SU-DHL-6 (cell line): ENCODE results near the gene VWA8.

Source experiments
- H2AFZ ChIP-seq: fragments of 200-600 bp; sonication (generic); 2 replicates; pipeline ENCODE4 v1.6.1; 2014; ENCODE audit warnings: low read depth, mild to moderate bottlenecking, moderate library complexity, mixed read lengths, antibody characterized with exemption, low read length; ENCODE audit not compliant: severe bottlenecking
- H3F3A ChIP-seq: fragments of 200-600 bp; shearing (Covaris generic); 2 replicates; pipeline ENCODE4 v1.6.0; 2016; ENCODE audit warnings: antibody characterized with exemption, mild to moderate bottlenecking; ENCODE audit not compliant: insufficient read depth
- H3K27ac ChIP-seq: fragments of 200-600 bp; sonication (generic); 2 replicates; pipeline ENCODE4 v1.5.1; 2016; ENCODE audit warnings: low read depth, mild to moderate bottlenecking, low read length, moderate library complexity, mixed read lengths
- H3K27me3 ChIP-seq: fragments of 200-600 bp; sonication (generic), shearing (Covaris generic); 2 replicates; pipeline ENCODE4 v1.6.0; 2014; ENCODE audit warnings: mild to moderate bottlenecking, low read length
- H3K36me3 ChIP-seq: fragments of 200-600 bp; sonication (generic); 2 replicates; pipeline ENCODE4 v1.6.1; 2014; ENCODE audit warnings: mild to moderate bottlenecking, low read length, mixed read lengths
- H3K4me2 ChIP-seq: fragments of 300-600, 200-600 bp; shearing (Covaris generic), sonication (generic); 2 replicates; pipeline ENCODE4 v1.6.0; 2014; ENCODE audit warnings: low read length, low read depth, mild to moderate bottlenecking; ENCODE audit not compliant: poor library complexity, severe bottlenecking
- H3K4me3 ChIP-seq: fragments of 200-600 bp; sonication (generic); 2 replicates; pipeline ENCODE4 v1.5.1; 2014; ENCODE audit warnings: antibody characterized with exemption, low read length, mild to moderate bottlenecking, mixed read lengths; ENCODE audit not compliant: insufficient read depth, poor library complexity, severe bottlenecking
- H3K79me2 ChIP-seq: fragments of 200-600 bp; sonication (generic); 2 replicates; pipeline ENCODE4 v1.6.1; 2014; ENCODE audit warnings: mild to moderate bottlenecking, low read length, moderate library complexity; ENCODE audit not compliant: insufficient read depth
- H3K9ac ChIP-seq: fragments of 200-600 bp; sonication (generic); 2 replicates; pipeline ENCODE4 v1.7.0; 2014; ENCODE audit warnings: mild to moderate bottlenecking, low read length
- H3K9me2 ChIP-seq: fragments of 200-600 bp; sonication (generic); replicated peaks from 2 replicates; pipeline ENCODE4 v1.6.1; 2014; ENCODE audit warnings: low read length; ENCODE audit not compliant: insufficient read depth
- H3K9me3 ChIP-seq: fragments of 200-600 bp; sonication (generic); 2 replicates; pipeline ENCODE4 v1.6.1; 2014; ENCODE audit warnings: low read length, mixed read lengths; ENCODE audit not compliant: insufficient read depth
- H4K20me1 ChIP-seq: fragments of 200-600 bp; sonication (generic); 2 replicates; pipeline ENCODE4 v1.6.1; 2014; ENCODE audit warnings: low read depth, mild to moderate bottlenecking, antibody characterized with exemption, low read length, moderate library complexity, mixed read lengths
- EZH2phosphoT487 ChIP-seq: fragments of 200-600 bp; sonication (generic), shearing (Covaris generic); conservative IDR thresholded peaks from 2 replicates; pipeline ENCODE4 v1.6.1; 2018; ENCODE audit warnings: mild to moderate bottlenecking, antibody characterized with exemption, low read length, moderate library complexity, mixed read lengths
- TF ChIP-seq, protein P1 (sequence below): fragments of 200-600 bp; sonication (generic); IDR thresholded peaks from one replicate; pipeline ENCODE4 v1.5.1; 2017; ENCODE audit warnings: antibody characterized with exemption, mild to moderate bottlenecking, low read length, moderate library complexity; ENCODE audit not compliant: insufficient read depth, poor library complexity, severe bottlenecking

Gene VWA8

DNA sequence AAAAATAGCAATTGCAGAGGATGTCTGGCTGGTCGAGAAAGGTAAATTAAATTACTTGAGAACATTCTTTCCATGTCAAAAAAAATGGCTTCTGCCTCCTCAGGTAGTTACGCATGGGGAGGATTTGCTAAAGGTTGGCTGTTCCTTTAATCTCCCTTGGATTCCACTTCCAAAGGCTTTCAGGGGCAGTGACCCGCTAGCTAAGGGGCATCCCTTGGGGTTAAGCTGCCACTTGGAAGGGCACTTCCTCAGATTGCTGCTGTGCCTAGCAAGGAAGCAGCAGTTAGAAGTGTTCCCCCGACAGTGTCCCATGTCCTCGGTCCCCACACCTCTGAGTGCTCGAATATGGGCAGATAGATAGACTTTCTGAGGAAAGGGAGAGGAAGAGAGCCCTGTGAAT is 395.1 kb downstream of the VWA8 start:
- Histone ChIP-seq H3K79me2 (no peaks in the 10 kb centered on the region), H3K9me2 (no peaks in the 10 kb centered on the region), H3K27ac (no peak overlapping the region), H3K9ac (no peak overlapping the region), H3K9me3 (no peaks in the 10 kb centered on the region), H4K20me1 (no peaks in the 10 kb centered on the region), H2AFZ (no peak overlapping the region), H3K36me3 (no peaks in the 10 kb centered on the region), H3K4me2 (no peak overlapping the region), H3K4me3 (no peak overlapping the region), H3F3A (no peaks in the 10 kb centered on the region), H3K27me3 (no peaks in the 10 kb centered on the region)
- TF ChIP-seq EZH2phosphoT487 = no peak
- TF ChIP-seq, protein P1, sequence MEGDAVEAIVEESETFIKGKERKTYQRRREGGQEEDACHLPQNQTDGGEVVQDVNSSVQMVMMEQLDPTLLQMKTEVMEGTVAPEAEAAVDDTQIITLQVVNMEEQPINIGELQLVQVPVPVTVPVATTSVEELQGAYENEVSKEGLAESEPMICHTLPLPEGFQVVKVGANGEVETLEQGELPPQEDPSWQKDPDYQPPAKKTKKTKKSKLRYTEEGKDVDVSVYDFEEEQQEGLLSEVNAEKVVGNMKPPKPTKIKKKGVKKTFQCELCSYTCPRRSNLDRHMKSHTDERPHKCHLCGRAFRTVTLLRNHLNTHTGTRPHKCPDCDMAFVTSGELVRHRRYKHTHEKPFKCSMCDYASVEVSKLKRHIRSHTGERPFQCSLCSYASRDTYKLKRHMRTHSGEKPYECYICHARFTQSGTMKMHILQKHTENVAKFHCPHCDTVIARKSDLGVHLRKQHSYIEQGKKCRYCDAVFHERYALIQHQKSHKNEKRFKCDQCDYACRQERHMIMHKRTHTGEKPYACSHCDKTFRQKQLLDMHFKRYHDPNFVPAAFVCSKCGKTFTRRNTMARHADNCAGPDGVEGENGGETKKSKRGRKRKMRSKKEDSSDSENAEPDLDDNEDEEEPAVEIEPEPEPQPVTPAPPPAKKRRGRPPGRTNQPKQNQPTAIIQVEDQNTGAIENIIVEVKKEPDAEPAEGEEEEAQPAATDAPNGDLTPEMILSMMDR = no peak

DNA sequence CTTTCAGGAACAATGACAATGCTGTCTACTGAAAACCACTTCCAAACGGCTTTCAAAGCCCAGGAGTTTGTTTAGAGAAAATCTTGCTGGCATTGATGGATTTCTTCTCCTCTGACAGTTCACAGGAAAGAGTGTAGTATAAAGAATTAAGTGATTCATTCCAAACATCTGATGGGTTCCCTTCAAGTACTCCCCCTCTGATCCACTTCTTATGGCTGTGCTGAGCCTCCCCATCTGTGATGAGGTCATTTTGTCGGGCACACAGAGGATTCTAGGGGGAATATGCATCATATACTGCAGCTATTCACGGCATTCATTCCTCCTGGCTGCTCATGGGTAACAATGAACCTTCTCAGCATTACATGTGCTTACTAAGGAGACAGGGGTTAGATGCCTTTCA is 395.7 kb downstream of the VWA8 start:
- no peak for TF ChIP-seq EZH2phosphoT487
- TF ChIP-seq, protein P1 = no peak
- Histone ChIP-seq H3K4me3 (no peak overlapping the region), H3K27me3 (no peaks in the 10 kb centered on the region), H3K4me2 (no peak overlapping the region), H2AFZ (no peak overlapping the region), H3F3A (no peaks in the 10 kb centered on the region), H3K27ac (no peak overlapping the region), H3K9me3 (no peaks in the 10 kb centered on the region), H4K20me1 (no peaks in the 10 kb centered on the region), H3K36me3 (no peaks in the 10 kb centered on the region), H3K9ac (no peak overlapping the region), H3K79me2 (no peaks in the 10 kb centered on the region), H3K9me2 (no peaks in the 10 kb centered on the region)

DNA sequence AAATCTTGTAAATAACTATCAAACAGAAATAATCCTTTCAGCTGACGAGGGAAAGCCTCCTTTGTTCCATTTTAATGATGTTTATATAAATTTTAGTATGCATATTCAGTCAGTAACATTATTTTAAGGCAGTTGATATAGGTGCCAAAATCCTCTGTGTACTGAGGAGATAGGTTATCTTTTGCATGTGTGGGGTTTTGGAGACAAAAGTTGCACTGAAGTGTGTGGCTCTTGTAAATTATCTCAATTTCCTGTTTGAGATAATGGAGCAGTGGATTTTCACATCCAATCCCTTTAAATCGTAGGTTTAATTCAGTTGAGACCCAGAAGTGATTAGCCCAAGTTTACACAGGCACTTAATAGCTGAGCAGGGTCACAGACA is 396.9 kb downstream of the VWA8 start:
- Histone ChIP-seq H3K9me3 (no peaks in the 10 kb centered on the region), H3K79me2 (no peaks in the 10 kb centered on the region), H3K4me3 (no peak overlapping the region), H3F3A (no peaks in the 10 kb centered on the region), H3K4me2 (no peak overlapping the region), H3K27me3 (no peaks in the 10 kb centered on the region), H3K9me2 (no peaks in the 10 kb centered on the region), H3K27ac (no peak overlapping the region), H2AFZ (no peak overlapping the region), H4K20me1 (no peaks in the 10 kb centered on the region), H3K36me3 (no peaks in the 10 kb centered on the region), H3K9ac (no peak overlapping the region)
- TF ChIP-seq, protein P1 = no peak
- no peak for TF ChIP-seq EZH2phosphoT487
